Stimulated activated CD4-positive, alpha-beta T cell treated with anti-CD3 and anti-CD28 coated beads, Interleukin-1b, Interleukin-23, amount 100 ng/mL, for 24 hours (primary cell): ENCODE results near the gene PLB1.

Experiments
- DNase-seq, 4 experiments: peaks; one replicate each; pipeline ENCODE4 v3.0.0-alpha.2; 2020; ENCODE audit warnings: low read depth in 4 of 4, low spot score in 1 of 4

PLB1 gene

DNA sequence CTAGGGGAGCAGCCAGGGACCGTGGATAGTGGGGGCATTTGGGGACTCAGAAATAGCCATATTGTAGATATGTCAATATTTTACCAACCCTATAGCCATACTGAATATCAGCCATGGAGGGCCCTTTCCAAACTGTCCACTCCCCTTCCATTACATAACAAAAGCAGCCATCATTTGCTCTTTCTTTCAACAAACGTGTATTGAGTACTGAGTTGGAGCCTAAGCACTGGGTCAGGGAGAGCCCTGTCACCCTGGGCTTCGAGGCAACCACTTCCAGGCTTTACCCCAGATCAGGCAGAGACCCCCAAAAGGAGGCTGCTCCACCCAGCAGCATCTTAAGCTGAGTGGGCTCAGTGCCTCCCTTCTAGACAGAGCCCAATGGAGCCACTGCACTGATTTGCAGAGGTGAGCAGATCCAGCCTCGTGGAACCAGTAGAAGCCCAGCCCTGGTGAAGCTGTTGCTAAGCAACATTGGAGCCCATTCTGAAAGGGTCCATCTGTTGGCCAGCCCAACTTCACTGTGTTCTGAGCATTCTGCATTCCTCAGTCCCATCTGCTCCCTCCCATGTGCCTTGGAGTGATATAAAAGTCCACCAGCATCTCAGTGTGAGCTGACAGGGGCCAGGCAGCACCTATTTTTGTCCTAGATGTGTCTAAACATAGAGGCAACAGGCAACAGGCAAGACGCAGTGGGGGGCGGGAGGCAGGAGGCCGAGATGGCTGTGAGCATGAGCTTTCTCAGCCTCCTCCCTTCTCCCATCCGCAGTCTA is 112.1 kb downstream of the PLB1 start:
- no peak for DNase-seq

DNA sequence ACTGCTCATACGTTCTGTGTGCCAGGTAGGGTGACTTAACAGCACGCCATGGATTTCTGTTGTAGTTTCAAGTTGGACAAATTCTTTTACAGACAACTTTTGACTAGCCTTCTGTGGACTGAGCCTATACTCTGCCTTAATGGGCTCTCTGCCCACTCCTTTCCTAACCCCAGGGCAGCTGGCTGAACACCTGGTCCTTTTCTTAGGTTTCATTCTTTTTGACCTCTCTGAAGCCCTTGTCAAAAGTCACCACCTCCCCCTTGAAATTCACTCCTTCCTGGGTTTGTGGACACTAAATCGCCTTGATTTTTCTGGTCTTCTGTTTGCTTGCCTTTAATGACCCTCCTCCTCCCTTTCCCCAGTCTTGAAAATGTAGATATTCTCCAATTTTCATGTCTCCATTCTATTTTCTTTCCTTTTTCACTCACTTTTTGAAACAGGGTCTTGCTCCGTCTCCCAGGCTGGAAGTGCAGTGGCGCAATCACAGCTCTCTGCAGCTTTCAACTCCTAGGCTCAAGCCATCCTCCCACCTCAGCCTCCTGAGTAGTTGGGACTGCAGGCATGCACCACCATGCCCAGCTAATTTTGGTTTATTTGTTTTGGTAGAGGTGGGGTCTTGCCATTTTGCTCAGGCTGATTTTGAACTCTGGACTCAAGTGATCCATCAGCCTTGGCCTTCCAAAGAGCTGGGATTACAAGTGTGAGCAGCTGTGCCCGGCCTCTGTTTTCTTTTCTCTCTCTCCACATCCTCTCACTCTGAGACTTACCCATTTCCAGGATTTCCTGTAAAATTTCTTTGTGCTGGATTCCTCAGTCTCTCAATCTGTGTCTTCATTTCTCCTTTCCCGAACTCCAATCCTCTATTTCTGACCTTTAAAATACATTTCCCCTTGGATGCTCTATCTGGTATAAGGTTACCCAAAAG is 112.9 kb downstream of the PLB1 start:
- no peak for DNase-seq

DNA sequence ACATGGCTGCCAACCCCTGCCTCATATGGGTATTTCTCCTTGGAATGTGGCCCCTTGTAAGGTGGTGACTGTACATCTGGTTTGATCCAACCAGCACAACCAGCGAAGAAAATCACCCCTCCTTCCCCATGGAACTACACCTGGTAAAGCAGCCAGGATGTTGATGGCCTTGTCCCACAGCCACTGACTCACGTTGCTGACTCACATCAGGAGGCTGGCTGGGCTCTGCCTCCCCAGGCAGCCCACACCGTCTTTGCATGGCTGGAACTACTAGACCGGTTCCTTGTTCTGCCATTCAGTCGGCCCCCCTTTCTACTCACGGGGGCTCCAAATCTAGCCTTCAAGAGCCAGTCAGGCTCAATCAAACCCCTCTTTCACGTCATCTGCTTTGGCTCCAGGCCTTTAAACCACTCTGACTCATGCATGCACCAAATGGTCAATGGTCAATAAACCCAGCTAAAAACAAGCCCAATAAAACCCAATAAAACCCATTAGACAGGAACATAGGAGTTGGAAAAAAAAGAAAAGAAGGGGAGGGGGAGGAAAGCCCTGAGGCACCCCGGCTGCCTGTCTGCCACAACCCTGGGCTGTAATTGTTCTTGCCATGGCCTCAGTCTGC is 114.8 kb downstream of the PLB1 start:
- DNase-seq, result peak in 2 of 4 experiments; percentile 22 to 37

DNA sequence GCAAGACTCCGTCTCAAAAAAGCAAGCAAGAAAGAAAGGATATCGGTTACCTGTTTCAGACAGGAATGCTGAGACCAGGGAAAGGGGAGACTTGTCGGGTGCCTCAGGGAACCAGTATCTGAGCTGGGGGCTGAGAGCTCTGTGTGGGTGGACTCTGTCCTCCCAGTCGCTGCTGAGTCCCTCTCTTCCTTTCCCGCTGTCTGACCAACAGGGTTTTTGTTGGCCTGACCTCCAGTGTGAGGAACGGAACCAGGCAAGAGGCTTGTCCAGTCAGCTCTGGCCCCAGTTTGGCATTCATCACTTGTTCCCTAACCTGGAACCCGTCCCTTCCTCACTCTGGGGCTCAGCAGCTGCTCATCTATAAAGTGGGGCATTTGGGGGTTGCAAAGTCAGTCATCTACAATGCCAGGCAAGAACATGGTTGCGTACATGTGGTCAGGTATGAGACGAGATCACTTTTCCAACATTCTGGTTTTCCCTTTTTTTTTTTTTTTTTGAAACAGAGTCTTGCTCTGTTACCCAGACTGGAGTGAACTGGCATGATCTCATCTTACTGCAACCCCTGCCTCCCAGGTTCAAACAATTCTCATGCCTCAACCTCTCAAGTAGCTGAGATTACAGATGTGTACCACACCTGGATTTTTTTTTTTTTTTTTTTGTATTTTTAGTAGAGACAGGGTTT is 116.4 kb downstream of the PLB1 start:
- no peak for DNase-seq

DNA sequence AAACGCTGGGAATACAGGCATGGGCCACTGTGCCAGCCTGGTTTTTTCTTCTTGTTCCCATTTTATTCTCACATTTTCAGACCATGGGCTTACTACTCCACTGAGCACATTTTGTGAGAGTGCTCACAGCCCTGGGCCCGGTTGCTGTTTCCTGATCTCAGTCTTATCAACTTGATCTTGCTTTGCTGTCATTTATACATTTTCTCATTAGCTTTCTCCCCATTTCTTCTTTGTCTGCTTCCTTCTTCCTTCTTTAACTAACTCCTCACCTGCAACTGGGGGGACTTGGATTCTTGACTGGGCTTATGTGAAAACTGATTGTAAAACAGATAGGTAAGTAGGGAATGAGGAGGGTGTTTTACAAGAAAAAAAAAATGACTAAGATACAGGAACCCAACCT is 117.3 kb downstream of the PLB1 start:
- no peak for DNase-seq

GRCh38 chr2:28613633-28614501 is 118.0 kb downstream of the PLB1 start:
- DNase-seq, result peak in 1 of 4 experiments; percentile 21

GRCh38 chr2:28615706-28616105 is 119.8 kb downstream of the PLB1 start:
- DNase-seq, result no peak

GRCh38 chr2:28616396-28616999 is 120.6 kb downstream of the PLB1 start:
- DNase-seq, result no peak

- DNase-seq, result no peak
These were observed 121.8 kb downstream of the PLB1 start for GRCh38 chr2:28617502-28618184.

DNA sequence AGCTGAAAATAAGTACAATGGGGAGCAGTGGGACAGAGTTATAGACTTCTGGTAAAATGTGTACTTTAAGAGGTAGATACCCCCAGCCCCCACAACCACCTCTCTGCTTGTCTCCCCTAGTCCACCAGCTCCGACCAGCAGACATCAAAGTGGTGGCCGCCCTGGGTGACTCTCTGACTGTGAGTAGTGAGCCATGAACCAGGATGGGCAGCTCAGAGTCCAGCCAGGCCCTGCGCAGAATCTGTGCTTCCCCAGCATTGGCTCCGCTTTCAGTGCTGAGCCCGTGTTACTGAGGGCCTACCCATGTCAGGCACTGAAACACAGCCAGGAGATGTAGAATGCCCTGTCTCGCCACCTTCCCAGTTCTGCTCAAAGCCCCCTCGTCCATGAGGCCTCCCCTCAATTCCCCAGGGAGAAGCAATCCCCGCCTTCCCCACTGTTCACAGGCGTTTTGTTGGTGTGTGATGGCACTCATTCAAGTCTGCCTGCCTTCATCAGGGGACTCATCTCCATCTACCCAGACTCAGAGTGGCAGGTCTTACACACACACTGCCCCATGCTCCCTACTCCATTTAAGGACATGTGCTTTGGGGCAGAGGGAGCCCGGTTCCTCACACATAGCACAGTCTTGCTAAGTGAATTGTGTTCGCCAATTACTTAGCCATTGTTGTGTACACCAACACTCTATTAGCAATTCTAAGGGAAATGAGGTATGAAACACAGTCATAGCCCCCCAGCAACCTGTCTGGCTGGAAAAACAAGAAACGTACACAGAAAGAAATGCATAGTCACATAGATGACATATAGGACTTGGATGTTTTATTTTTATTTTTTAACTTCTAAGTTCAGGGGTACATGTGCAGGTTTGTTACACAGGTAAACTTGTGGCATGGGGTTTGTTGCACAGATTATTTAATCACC is 122.6 kb downstream of the PLB1 start:
- no peak for DNase-seq

- no peak for DNase-seq
These were observed 123.6 kb downstream of the PLB1 start for GRCh38 chr2:28619213-28620196.

GRCh38 chr2:28620291-28620793 is 124.5 kb downstream of the PLB1 start:
- DNase-seq, result no peak

DNA sequence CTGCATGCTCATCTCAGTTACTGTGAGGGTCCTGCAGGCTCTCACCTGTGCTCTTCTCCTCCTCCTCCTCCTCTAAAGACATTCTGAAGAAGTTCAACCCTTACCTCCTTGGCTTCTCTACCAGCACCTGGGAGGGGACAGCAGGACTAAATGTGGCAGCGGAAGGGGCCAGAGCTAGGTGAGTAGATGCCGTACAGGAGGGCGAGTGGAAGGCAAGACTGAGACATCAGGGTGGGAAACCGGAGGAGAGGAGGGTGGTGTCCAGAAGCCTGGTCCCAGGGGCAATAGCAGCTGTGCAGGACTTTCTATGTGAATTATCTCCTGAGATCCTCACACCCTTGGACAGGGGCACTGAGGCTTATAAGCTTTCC is 124.9 kb downstream of the PLB1 start:
- no peak for DNase-seq

GRCh38 chr2:28621172-28622100 is 125.6 kb downstream of the PLB1 start:
- DNase-seq, result peak in 3 of 4 experiments; percentile 35 to 49 (median 35)

DNA sequence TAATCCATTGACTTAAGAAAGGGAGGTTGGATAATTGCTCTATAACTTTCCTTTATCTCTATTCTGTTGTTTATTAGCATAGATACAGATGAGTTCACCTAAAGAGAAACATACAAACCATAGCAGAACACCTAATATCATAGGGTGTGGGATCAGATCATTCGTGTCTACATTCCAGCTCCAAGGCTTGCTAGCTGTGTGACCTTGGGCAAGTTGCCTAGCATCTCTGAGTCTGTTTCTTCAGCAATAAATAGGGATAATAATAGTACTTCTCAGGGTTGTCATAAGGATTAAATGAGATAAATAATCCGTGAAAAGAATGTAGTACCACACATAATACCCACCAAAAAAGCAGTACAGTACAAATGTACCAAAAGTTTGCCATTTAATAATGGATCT is 126.2 kb downstream of the PLB1 start:
- no peak for DNase-seq
